Endothelial cell of umbilical vein (primary cell): ENCODE results near the gene PRPF40A.

Experiments
- CTCF ChIP-seq, 2 donors: IDR thresholded peaks; 1 replicate in 1 of 2; 2 replicates in 1 of 2; pipeline ENCODE4 v1.5.1; 2011; ENCODE audit warnings: low read length in 2 of 2, mild to moderate bottlenecking in 2 of 2, moderate library complexity in 2 of 2, control low read depth in 1 of 2, inconsistent platforms in 1 of 2, low read depth in 1 of 2; ENCODE audit not compliant: insufficient read depth in 1 of 2; ENCODE audit errors: extremely low read depth in 1 of 2
- JUN ChIP-seq: IDR thresholded peaks from 2 replicates; pipeline ENCODE4 v1.6.1; 2011; ENCODE audit warnings: borderline replicate concordance, low read depth; ENCODE audit not compliant: insufficient read length, insufficient read depth
- POLR2A ChIP-seq: IDR thresholded peaks from 2 replicates; pipeline ENCODE4 v1.6.1; 2012; ENCODE audit warnings: low read depth, mild to moderate bottlenecking, control low read depth, low read length

GRCh38 chr2:152623076-152623740 is 94.1 kb downstream of the PRPF40A start:
- no peak for TF ChIP-seq JUN
- no peak for TF ChIP-seq CTCF (IDR thresholded peaks at IDR 0.05; ENCODE audit: extremely low read depth in 1 of 2, insufficient read depth in 1 of 2, low read depth in 1 of 2, low read length in 2 of 2)
- TF ChIP-seq POLR2A, result no peak
